ENCODE results near the gene DPEP3.
A peak's percentile ranks its signal among the peaks of the same experiment; 100 is the strongest.

DPEP3 gene

GRCh38 chr16:67943619-67944504, 36.4 kb downstream of the DPEP3 start, which contains the start of gene LCAT:
Gene LCAT, minus strand, starts transcription at chr16:67944120. Its CDS starts 19 bp downstream, at chr16:67944101.
- TF ChIP-seq, protein P1, sequence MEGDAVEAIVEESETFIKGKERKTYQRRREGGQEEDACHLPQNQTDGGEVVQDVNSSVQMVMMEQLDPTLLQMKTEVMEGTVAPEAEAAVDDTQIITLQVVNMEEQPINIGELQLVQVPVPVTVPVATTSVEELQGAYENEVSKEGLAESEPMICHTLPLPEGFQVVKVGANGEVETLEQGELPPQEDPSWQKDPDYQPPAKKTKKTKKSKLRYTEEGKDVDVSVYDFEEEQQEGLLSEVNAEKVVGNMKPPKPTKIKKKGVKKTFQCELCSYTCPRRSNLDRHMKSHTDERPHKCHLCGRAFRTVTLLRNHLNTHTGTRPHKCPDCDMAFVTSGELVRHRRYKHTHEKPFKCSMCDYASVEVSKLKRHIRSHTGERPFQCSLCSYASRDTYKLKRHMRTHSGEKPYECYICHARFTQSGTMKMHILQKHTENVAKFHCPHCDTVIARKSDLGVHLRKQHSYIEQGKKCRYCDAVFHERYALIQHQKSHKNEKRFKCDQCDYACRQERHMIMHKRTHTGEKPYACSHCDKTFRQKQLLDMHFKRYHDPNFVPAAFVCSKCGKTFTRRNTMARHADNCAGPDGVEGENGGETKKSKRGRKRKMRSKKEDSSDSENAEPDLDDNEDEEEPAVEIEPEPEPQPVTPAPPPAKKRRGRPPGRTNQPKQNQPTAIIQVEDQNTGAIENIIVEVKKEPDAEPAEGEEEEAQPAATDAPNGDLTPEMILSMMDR (IDR thresholded peaks at IDR 0.05; ENCODE audit: borderline replicate concordance, insufficient read depth, low read depth, low read length): no peak
- H3K4me3 ChIP-seq (ENCODE audit: low read depth, low read length): no peak within 1 kb of the TSS

DNA sequence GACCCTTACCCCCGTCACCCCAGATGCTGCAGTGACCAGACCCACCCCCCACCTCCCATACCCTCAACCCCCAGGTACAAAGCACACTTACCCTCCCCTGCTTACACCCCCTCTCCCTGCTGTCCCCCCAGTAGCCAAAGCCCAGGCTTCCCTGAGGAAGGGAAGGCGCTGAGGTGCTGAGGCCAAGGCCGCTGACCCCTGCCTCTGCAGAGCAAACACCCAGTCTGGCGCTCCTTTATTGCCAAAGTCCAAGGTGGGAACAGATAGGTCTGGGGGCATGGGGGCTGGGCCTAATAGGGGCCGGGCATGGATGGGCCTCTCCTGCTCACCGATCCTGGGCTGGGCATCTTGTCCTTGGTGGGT, 37.1 kb downstream of the DPEP3 start:
- no peak overlapping the region for H3K4me3 ChIP-seq (ENCODE audit: low read depth, low read length)
- TF ChIP-seq, protein P1 (IDR thresholded peaks at IDR 0.05; ENCODE audit: borderline replicate concordance, insufficient read depth, low read depth, low read length): no peak

DNA sequence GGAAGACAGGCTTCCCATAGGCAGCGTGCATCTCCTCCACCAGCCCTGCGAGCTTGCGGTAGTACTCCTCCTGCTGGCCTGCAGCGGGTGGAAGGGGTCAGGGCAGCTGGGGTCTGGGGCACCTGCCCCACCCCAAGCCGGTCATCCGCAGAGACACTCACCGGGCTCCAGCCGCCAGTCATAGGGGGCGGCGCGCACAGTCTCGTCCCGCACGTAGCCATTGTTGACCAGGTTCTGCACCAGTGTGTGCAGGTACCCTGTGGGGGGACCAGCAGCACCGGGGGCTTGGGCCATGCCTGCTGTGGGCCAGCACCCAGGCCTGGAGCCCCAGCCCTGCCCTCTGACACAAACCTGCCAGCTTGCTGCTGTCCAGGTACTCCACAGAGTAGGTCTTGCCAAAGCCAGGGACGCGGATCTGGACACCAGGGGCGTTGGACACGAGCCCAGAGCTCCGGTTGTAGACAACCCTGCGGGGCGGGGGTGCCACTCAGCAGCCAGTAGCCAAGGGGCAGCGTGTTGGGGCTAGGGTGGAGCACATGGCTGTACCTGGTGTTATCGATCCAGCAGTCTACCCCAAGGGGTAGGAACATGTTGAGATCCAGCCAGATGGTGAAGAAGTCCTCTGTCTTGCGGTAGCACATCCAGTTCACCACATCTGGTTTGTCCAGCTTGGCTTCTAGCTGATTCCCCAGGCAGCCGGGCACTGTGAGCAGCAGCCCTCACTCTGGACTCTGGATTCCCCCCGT, 37.6 kb downstream of the DPEP3 start:
- no peak overlapping the region for H3K4me3 ChIP-seq (ENCODE audit: low read depth, low read length)
- TF ChIP-seq, protein P1 (IDR thresholded peaks at IDR 0.05; ENCODE audit: borderline replicate concordance, insufficient read depth, low read depth, low read length): no peak

DNA sequence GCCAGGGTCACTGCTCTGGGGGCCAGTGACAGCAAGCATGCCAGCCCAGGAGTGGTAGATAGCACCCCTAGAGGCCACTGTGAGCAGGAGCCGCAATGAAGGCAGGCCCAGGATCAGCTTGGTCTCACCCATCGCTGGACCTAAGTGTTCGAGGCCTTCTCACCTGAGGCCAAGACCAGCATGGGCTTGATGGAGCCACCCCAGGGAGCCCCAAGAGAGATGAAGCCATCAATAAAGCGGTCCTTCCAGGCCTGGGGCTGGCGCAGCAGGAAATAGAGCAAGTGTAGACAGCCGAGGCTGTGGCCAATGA, 38.1 kb downstream of the DPEP3 start:
- H3K4me3 ChIP-seq (ENCODE audit: low read depth, low read length): no peak overlapping the region
- TF ChIP-seq, protein P1 (IDR thresholded peaks at IDR 0.05; ENCODE audit: borderline replicate concordance, insufficient read depth, low read depth, low read length): peak; percentile 90

DNA sequence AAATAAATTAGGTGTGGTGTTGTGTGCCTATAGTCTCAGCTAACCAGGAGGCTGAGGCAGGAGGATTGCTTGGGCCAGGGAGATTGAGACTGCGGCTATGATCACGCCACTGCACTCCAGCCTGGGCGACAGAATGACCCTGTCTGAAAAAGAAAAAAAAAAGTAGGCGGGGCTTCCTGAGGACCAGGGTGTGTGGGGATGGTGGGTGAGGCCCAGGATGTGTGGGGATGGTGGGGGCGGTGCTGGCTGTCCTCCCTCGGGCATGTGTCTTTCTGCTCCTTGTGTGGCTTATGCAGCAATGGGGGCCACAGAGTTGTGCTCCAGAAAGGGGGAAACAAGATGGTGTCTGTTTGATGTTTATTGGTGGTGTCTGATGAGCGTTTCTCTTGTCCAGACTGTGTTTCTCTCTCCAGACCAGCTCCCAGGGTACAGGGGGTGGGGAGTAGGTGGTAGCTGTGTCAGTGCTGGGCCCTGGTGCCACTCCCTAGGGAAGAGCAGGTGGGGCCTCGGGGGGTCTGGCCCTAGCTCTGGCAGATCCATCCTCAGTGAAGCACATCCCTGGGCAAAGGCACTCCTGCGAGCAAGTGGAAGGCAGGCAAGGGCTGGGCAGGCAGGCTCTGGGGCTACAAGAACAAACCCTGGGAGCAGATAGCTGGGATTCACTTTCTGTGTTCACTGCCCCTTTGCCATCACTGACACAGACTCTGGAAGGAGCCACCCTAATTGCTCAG, 38.7 kb downstream of the DPEP3 start:
- no peak overlapping the region for H3K4me3 ChIP-seq (ENCODE audit: low read depth, low read length)
- TF ChIP-seq, protein P1 (IDR thresholded peaks at IDR 0.05; ENCODE audit: borderline replicate concordance, insufficient read depth, low read depth, low read length): no peak

DNA sequence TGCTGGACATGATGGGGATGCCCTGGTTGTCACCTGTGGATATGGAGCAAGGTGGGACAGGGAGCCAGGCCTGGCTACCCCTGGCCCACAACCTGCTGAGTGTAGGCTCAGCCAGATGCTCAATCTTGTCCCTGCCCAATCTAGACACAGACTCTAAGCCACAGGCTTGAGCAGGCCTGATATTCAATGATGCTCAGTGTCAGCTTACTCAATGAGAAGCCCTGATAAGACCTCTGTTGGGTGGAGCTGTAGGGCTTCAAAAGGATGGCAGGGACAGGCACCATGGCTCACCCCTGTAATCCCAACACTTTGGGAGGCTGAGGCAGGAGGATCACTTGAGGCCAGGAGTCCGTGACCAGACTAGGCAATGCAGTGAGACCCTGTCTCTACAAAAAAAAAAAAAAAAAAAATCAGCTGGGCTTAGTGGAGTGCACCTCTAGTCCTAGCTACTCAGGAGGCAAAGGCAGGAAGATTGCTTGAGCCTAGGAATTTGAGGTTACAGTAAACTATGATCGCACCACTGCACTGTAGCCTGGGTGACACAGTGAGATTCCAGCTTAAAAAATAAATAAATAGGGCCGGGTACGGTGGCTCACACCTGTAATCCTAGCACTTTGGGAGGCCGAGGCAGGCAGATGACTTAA, 39.7 kb downstream of the DPEP3 start:
- no peak overlapping the region for H3K4me3 ChIP-seq (ENCODE audit: low read depth, low read length)
- TF ChIP-seq, protein P1 (IDR thresholded peaks at IDR 0.05; ENCODE audit: borderline replicate concordance, insufficient read depth, low read depth, low read length): no peak
